ENCODE measurements around the gene CHORDC1.
A peak's percentile ranks its signal among the peaks of the same experiment; 100 is the strongest.
"Not testable (repeated sequence)": the region's sequence is repeated elsewhere in the genome, so short reads cannot be mapped to it uniquely, and the experiment has no call there.

The CHORDC1 gene

GRCh38 chr11:90222459-90223247 is at the start of gene CHORDC1:
CHORDC1 (minus strand) TSS chr11:90223049; CDS start chr11:90222954, 95 bp downstream.
- no peaks in the 10 kb centered on the region for H3K9me3 Mint-ChIP-seq (ENCODE audit: low read depth)
- H3K4me1 Mint-ChIP-seq (ENCODE audit: low read depth), result peaks cover 48% of the 10 kb centered on the region
- H3K27ac Mint-ChIP-seq, result peak within 1 kb of the TSS; percentile 95
- H3K27me3 Mint-ChIP-seq, result no peaks in the 10 kb centered on the region
- H3K36me3 Mint-ChIP-seq, result peaks cover 16% of the 10 kb centered on the region
- H3K4me3 Mint-ChIP-seq, result peak within 1 kb of the TSS; percentile 99

GRCh38 chr11:90257158-90257525 is 34.3 kb upstream of the CHORDC1 start:
- H3K27ac Mint-ChIP-seq, result no peak overlapping the region
- no peaks in the 10 kb centered on the region for H3K27me3 Mint-ChIP-seq
- H3K9me3 Mint-ChIP-seq (ENCODE audit: low read depth), result no peaks in the 10 kb centered on the region
- no peaks in the 10 kb centered on the region for H3K36me3 Mint-ChIP-seq
- peaks cover 4% of the 10 kb centered on the region for H3K4me1 Mint-ChIP-seq (ENCODE audit: low read depth)
- no peak overlapping the region for H3K4me3 Mint-ChIP-seq

DNA sequence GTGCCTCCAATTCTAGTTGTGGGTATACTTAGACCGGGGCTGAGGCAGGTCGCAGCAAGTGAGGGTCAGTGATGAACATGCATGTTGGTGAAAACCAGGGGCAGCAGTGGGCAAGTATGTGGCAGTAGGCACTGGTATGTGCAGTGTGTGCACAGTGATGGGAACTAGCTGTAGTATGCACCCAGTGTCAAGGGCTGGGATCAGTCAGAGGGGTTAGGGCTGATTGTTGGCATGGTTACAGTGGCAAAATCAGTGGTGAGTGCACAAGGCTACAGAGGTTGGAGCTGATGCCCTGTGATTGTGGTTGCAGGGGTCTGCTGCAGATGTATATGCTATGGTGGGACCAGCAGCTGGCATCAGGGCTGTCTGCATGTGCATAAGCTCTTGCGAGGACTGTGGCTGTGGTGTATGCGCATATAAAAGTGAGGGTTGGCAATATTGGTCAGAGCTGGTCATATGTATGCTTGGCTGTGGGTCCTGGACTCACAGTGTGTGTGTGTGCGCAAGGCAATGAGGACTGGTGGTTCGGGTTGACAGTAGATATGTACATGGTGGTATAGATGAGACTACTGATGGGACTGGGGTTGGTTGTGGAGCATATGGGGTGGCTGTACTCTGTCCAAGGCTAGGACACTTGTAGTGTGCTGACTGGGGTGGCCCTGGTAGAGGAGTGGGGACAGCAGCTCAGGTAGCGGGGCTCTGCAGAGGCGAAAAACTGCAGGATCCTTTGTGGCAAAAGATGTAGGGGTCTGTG is 33.7 kb upstream of the CHORDC1 start:
- H3K9me3 Mint-ChIP-seq (ENCODE audit: low read depth), result no peaks in the 10 kb centered on the region
- H3K4me1 Mint-ChIP-seq (ENCODE audit: low read depth), result peaks cover 8% of the 10 kb centered on the region
- H3K27me3 Mint-ChIP-seq, result no peaks in the 10 kb centered on the region
- no peak overlapping the region for H3K4me3 Mint-ChIP-seq
- H3K27ac Mint-ChIP-seq, result no peak overlapping the region
- H3K36me3 Mint-ChIP-seq, result no peaks in the 10 kb centered on the region

DNA sequence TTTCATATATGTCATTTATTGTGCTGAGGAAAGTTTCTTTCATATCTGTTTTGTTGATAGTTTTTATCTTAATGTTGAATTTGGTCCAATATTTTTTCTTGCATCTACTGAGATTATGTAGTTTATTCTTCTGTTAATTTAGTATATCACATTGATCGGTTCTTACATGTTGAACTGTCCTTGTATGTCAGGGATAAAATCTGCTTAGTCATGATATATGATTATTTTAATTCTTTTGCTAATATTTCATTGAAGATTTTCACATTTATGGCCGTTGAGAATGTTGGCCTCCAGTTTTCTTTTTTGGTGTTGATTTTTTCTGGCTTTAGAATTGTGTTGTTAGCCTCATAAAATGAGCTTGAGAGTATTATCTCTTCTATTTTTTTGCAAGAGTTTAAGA is 31.2 kb upstream of the CHORDC1 start:
- no peaks in the 10 kb centered on the region for H3K36me3 Mint-ChIP-seq
- no peak overlapping the region for H3K4me3 Mint-ChIP-seq
- H3K9me3 Mint-ChIP-seq (ENCODE audit: low read depth), result no peaks in the 10 kb centered on the region
- no peak overlapping the region for H3K27ac Mint-ChIP-seq
- no peaks in the 10 kb centered on the region for H3K27me3 Mint-ChIP-seq
- H3K4me1 Mint-ChIP-seq (ENCODE audit: low read depth), result peaks cover 16% of the 10 kb centered on the region

- H3K4me1 Mint-ChIP-seq (ENCODE audit: low read depth), result peaks cover 16% of the 10 kb centered on the region
- H3K4me3 Mint-ChIP-seq, result peak overlapping the region; percentile 14
- H3K27me3 Mint-ChIP-seq, result no peaks in the 10 kb centered on the region
- no peaks in the 10 kb centered on the region for H3K36me3 Mint-ChIP-seq
- no peak overlapping the region for H3K27ac Mint-ChIP-seq
- no peaks in the 10 kb centered on the region for H3K9me3 Mint-ChIP-seq (ENCODE audit: low read depth)
These were observed 29.2 kb upstream of the CHORDC1 start for GRCh38 chr11:90252053-90252452.

- H3K4me3 Mint-ChIP-seq, result peak overlapping the region; percentile 85
These were observed 28.8 kb upstream of the CHORDC1 start for GRCh38 chr11:90251599-90251998.

GRCh38 chr11:90250970-90251369 is 28.1 kb upstream of the CHORDC1 start:
- Mint-ChIP-seq H3K9me3 (ENCODE audit: low read depth) (no peaks in the 10 kb centered on the region), H3K27ac (peak overlapping the region; percentile 55), H3K36me3 (no peaks in the 10 kb centered on the region), H3K4me3 (peak overlapping the region; percentile 85), H3K27me3 (no peaks in the 10 kb centered on the region), H3K4me1 (ENCODE audit: low read depth) (peaks cover 14% of the 10 kb centered on the region)

More at GRCh38 chr11:90251599-90251998, 28.8 kb upstream of the CHORDC1 start:
- Mint-ChIP-seq H3K9me3 (ENCODE audit: low read depth) (no peaks in the 10 kb centered on the region), H3K27me3 (no peaks in the 10 kb centered on the region), H3K36me3 (no peaks in the 10 kb centered on the region), H3K4me1 (ENCODE audit: low read depth) (peaks cover 14% of the 10 kb centered on the region), H3K27ac (no peak overlapping the region)

- no peaks in the 10 kb centered on the region for H3K9me3 Mint-ChIP-seq (ENCODE audit: low read depth)
- peaks cover 7% of the 10 kb centered on the region for H3K4me1 Mint-ChIP-seq (ENCODE audit: low read depth)
- H3K27me3 Mint-ChIP-seq, result peaks cover 3% of the 10 kb centered on the region
- H3K27ac Mint-ChIP-seq, result no peak overlapping the region
- H3K4me3 Mint-ChIP-seq, result no peak overlapping the region
- H3K36me3 Mint-ChIP-seq, result no peaks in the 10 kb centered on the region
These were observed 23.6 kb upstream of the CHORDC1 start for GRCh38 chr11:90246468-90246867.

GRCh38 chr11:90243534-90243933 is 20.7 kb upstream of the CHORDC1 start:
- no peaks in the 10 kb centered on the region for H3K9me3 Mint-ChIP-seq (ENCODE audit: low read depth)
- H3K27me3 Mint-ChIP-seq, result peaks cover 3% of the 10 kb centered on the region
- H3K4me1 Mint-ChIP-seq (ENCODE audit: low read depth), result no peaks in the 10 kb centered on the region
- H3K36me3 Mint-ChIP-seq, result no peaks in the 10 kb centered on the region
- no peak overlapping the region for H3K27ac Mint-ChIP-seq
- H3K4me3 Mint-ChIP-seq, result no peak overlapping the region

- H3K4me1 Mint-ChIP-seq (ENCODE audit: low read depth), result no peaks in the 10 kb centered on the region
- no peaks in the 10 kb centered on the region for H3K36me3 Mint-ChIP-seq
- no peaks in the 10 kb centered on the region for H3K9me3 Mint-ChIP-seq (ENCODE audit: low read depth)
- H3K27me3 Mint-ChIP-seq, result peaks cover 5% of the 10 kb centered on the region
- H3K4me3 Mint-ChIP-seq, result no peak overlapping the region
- no peak overlapping the region for H3K27ac Mint-ChIP-seq
These were observed 20.1 kb upstream of the CHORDC1 start for GRCh38 chr11:90242894-90243416.

GRCh38 chr11:90241414-90241813 is 18.6 kb upstream of the CHORDC1 start:
- H3K36me3 Mint-ChIP-seq, result no peaks in the 10 kb centered on the region
- no peak overlapping the region for H3K4me3 Mint-ChIP-seq

DNA sequence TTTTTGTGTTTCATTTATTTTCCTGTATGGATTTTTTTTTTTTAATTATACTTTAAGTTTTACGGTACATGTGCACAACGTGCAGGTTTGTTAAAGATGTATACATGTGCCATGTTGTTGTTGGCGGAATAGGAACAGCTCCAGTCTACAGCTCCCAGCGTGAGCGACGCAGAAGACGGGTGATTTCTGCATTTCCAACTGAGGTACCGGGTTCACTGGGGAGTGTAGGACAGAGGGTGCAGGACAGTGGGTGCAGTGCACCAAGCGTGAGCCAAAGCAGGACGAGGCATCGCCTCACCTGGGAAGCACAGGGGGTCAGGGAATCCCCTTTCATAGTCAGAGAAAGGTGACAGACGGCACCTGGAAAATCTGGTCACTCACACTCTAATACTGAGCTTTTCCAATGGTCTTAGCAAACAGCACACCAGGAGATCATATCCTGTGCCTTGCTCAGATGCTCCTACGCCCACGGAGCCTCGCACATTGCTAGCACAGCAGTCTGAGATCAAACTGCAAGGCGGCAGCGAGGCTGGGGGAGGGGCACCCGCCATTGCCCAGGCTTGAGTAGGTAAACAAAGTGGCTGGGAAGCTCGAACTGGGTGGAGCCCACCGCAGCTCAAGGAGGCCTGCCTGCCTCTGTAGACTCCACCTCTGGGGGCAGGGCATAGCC is 17.3 kb upstream of the CHORDC1 start:
- not testable (repeated sequence) for H3K36me3 Mint-ChIP-seq

More at GRCh38 chr11:90241414-90241813, 18.6 kb upstream of the CHORDC1 start:
- Mint-ChIP-seq H3K27me3 (peaks cover 5% of the 10 kb centered on the region), H3K27ac (no peak overlapping the region), H3K4me1 (ENCODE audit: low read depth) (no peaks in the 10 kb centered on the region), H3K9me3 (ENCODE audit: low read depth) (no peaks in the 10 kb centered on the region)

DNA sequence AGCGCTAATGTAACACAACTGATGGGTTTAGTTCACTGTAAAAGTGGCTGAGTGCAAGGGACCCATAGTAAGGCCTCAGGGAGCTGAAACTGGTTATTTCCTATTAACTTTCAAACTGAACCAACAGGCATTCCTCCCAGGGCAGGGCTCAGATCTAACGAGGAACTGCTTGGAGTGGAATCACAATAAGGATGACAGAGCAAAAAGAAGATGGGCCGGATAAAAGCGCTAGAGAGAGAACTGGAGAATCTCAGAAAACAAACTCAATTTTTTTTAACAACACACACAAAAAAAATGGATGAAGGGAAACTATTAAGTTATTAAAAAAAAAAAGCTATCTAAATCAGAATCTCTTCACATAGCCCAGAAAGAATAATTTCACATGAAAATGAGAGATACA is 14.2 kb upstream of the CHORDC1 start:
- H3K9me3 Mint-ChIP-seq (ENCODE audit: low read depth), result no peaks in the 10 kb centered on the region
- H3K27ac Mint-ChIP-seq, result no peak overlapping the region
- peaks cover 2% of the 10 kb centered on the region for H3K27me3 Mint-ChIP-seq
- no peak overlapping the region for H3K4me3 Mint-ChIP-seq
- no peaks in the 10 kb centered on the region for H3K36me3 Mint-ChIP-seq
- no peaks in the 10 kb centered on the region for H3K4me1 Mint-ChIP-seq (ENCODE audit: low read depth)

More for the DNA sequence above, 17.3 kb upstream of the CHORDC1 start:
- H3K4me1 Mint-ChIP-seq (ENCODE audit: low read depth); H3K4me3 Mint-ChIP-seq; H3K27ac Mint-ChIP-seq; H3K27me3 Mint-ChIP-seq; H3K9me3 Mint-ChIP-seq (ENCODE audit: low read depth): not testable (repeated sequence)

GRCh38 chr11:90235526-90235925 is 12.7 kb upstream of the CHORDC1 start:
- Mint-ChIP-seq H3K4me1 (ENCODE audit: low read depth) (no peaks in the 10 kb centered on the region), H3K36me3 (no peaks in the 10 kb centered on the region), H3K27ac (no peak overlapping the region), H3K4me3 (no peak overlapping the region), H3K9me3 (ENCODE audit: low read depth) (no peaks in the 10 kb centered on the region), H3K27me3 (peaks cover 4% of the 10 kb centered on the region)

- Mint-ChIP-seq H3K9me3 (ENCODE audit: low read depth) (no peaks in the 10 kb centered on the region), H3K4me3 (no peak overlapping the region), H3K4me1 (ENCODE audit: low read depth) (no peaks in the 10 kb centered on the region), H3K27ac (no peak overlapping the region), H3K36me3 (no peaks in the 10 kb centered on the region), H3K27me3 (peaks cover 5% of the 10 kb centered on the region)
These were observed 12.1 kb upstream of the CHORDC1 start for GRCh38 chr11:90234977-90235376.

Data from activated naive CD8-positive, alpha-beta T cell (primary cell).